VCaP (cell line): ENCODE measurements around the gene UBN2.

Source experiments
- H3K27ac ChIP-seq: fragments of 450-650 bp; 2 replicates; pipeline ENCODE4 v1.5.1; 2017
- CTCF ChIP-seq: fragments of 450-650 bp; conservative IDR thresholded peaks from 2 replicates; pipeline ENCODE4 v1.5.1; 2017; ENCODE audit warnings: mild to moderate bottlenecking, moderate library complexity

Gene UBN2

GRCh38 chr7:139230023-139230422, 1.0 kb upstream of the UBN2 start:
- no peak for TF ChIP-seq CTCF
- H3K27ac ChIP-seq = no peak overlapping the region

- peak overlapping the region; percentile 89 for H3K27ac ChIP-seq
- TF ChIP-seq CTCF = no peak
Measured at GRCh38 chr7:139230484-139230773, 608 bp upstream of the UBN2 start.

DNA sequence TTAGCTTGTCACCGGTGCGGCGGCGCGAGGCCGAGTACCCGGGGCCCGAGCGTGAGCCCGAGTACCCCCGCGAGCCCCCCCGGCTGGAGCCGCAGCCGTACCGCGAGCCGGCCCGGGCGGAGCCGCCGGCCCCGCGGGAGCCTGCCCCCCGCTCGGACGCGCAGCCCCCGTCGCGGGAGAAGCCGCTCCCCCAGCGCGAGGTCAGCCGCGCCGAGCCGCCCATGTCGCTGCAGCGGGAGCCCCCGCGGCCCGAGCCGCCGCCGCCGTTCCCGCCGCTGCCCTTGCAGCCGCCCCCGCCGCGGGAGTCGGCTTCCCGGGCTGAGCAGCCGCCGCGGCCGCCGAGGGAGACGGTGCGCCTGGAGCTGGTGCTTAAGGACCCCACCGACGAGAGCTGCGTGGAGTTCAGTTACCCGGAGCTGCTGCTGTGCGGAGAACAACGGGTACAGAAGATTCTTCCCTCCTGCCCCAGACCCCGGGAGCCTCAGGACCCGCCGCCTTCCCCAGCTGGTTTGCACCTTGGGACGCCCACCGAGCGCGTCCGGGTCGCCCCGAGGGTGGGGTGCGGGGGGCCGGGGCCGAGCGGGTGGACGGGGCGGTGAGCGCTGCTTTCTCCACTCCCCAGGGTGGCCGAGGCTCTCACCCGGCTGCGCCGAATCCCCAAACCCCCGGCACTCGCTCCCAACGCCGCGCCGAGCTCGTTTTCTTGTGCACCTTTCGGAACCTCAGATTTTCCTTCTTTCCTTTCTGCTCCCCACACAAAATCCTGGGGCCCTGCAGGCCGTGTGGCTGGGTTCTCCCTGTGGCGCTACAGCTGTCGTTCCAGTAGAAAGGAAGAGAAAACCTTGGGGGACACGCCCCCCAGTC, 708 bp downstream of the UBN2 start:
- H3K27ac ChIP-seq = peak overlapping the region; percentile 89
- no peak for TF ChIP-seq CTCF

GRCh38 chr7:139232377-139232717, 1.3 kb downstream of the UBN2 start:
- peak overlapping the region; percentile 89 for H3K27ac ChIP-seq
- TF ChIP-seq CTCF = no peak

DNA sequence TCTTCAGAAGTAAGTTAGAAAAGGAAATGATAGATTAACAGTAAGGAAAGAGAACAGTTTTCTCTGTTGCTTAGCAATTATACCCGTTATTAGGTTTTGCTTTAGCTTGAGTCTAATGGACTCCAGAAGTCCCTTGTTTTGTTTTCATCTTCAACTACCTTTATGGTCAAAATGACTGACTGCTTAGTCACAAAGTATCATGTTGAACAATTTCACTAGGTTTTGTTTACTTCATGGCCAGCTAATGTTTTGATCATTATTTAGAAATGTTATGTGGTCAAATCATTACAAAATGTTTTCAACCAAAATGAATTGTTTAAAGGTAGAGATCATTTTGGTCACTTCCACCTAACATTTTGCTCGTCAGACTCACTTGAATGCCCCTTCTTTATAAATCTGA, 1.9 kb downstream of the UBN2 start:
- peak overlapping the region; percentile 89; the same call in 1 of the 2 replicates for H3K27ac ChIP-seq
- no peak for TF ChIP-seq CTCF

- H3K27ac ChIP-seq = no peak overlapping the region
- no peak for TF ChIP-seq CTCF
Measured at GRCh38 chr7:139241258-139241657, 10.2 kb downstream of the UBN2 start.

DNA sequence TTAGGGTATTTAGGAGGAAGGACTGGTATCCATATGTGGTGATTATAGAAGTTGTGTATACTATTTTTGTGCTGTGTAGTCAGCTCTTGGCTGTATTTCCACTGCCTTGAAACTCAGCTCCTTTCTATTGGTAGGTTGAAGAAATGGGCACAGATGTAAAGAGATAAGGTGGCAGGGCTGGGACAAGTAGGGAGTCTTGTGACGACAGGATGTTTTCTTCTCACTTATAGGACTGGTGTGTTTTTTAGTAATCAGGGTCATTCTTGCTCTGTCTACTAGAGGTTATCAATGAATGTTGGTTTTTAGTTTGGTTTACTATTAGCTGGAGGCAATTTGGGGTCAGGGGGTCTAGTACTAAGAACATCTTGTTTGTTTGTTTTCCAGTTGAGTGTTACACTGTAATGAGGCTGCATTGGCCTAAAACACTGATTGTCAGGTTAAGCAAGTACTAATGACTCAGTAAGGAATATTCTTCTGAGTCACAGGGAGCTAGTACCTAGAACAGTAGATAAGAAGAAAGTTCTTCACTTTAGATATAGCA, 11.8 kb downstream of the UBN2 start:
- no peak overlapping the region for H3K27ac ChIP-seq
- TF ChIP-seq CTCF = no peak
